Liver (tissue), 3 donors: ENCODE data around the gene GNG7.

Experiments used
- CTCF ChIP-seq: fragments of 150-350 bp; IDR thresholded peaks from 2 replicates; pipeline ENCODE4 v1.5.1; 2017; ENCODE audit warnings: improper control_type of control experiment, low read depth, low read length; ENCODE audit not compliant: missing input control
- HNF4A ChIP-seq, 2 donors: conservative IDR thresholded peaks; 2 replicates each; pipeline ENCODE4 v1.6.1; 2016; ENCODE audit warnings: antibody characterized with exemption in 2 of 2, mild to moderate bottlenecking in 2 of 2
- JUND ChIP-seq, 2 donors: IDR thresholded peaks; 2 replicates each; pipeline ENCODE4 v1.6.1; 2016; ENCODE audit warnings: antibody characterized with exemption in 2 of 2
- MAX ChIP-seq: IDR thresholded peaks from 2 replicates; pipeline ENCODE4 v1.6.1; 2016; ENCODE audit warnings: antibody characterized with exemption
- REST ChIP-seq: IDR thresholded peaks from 2 replicates; pipeline ENCODE4 v1.6.1; 2016; ENCODE audit warnings: antibody characterized with exemption, mild to moderate bottlenecking
- TAF1 ChIP-seq: conservative IDR thresholded peaks from 2 replicates; pipeline ENCODE4 v1.6.1; 2016; ENCODE audit warnings: antibody characterized with exemption, mild to moderate bottlenecking
- ZBTB33 ChIP-seq: IDR thresholded peaks from 2 replicates; pipeline ENCODE4 v1.6.1; 2016; ENCODE audit warnings: antibody characterized with exemption
- donor health status: healthy.
- donor health status: healthy.

GRCh38 chr19:2719232-2719735 is 16.8 kb upstream of the GNG7 start:
- TF ChIP-seq CTCF (no peak), REST (no peak), ZBTB33 (no peak), MAX (no peak), TAF1 (no peak), HNF4A (conservative IDR thresholded peaks at IDR 0.05) (no peak), JUND (IDR thresholded peaks at IDR 0.05) (no peak)
